CD4-positive, alpha-beta T cell treated with Interleukin-17A for 4 hours (primary cell): ENCODE results near the gene KCNC1.

Experiments
- DNase-seq: peaks from one replicate; pipeline ENCODE4 v3.0.0-alpha.2; 2020; ENCODE audit warnings: mixed read lengths

KCNC1 gene

GRCh38 chr11:17739945-17740338, 5.4 kb downstream of the KCNC1 start:
- DNase-seq: no peak

- DNase-seq: no peak
These were observed 6.2 kb downstream of the KCNC1 start for GRCh38 chr11:17740649-17741235.

DNA sequence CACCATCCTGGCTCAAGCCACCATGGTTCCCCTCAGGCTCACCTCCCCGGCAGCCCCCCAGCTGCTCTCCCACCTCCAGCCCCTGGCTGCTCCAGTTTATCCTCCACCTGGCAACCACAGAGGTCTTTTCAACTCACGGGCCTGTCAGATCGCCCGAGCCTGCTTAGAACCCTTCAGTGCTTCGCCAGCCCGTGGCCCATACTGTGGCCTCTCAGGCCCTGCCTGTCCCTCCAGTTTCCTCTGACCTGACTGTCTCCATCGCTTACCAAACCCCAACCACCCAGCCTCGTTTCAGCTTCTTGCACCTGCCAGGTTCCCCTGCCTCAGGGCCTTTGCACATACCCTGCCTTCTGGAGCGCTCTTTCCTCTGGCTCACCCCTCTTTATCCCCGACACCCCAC, 6.9 kb downstream of the KCNC1 start:
- no peak for DNase-seq

GRCh38 chr11:17742019-17742418, 7.4 kb downstream of the KCNC1 start:
- no peak for DNase-seq

- DNase-seq: no peak
These were observed 8.6 kb downstream of the KCNC1 start for GRCh38 chr11:17743026-17743807.

DNA sequence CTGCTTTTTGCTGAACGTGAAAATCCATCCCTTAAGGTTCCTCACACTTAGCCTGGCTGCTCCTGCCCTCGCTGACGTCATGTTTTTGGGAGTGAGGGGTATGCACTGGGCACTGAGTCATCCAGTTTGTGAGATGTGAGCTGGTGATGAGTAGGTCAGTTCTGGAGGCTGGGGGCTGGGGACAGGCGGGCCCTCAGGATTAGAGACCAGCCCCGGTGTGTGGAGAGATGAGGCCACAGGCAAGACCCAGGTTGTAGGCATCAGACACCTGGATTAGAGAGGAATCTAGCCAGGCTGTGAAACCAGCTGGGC, 9.2 kb downstream of the KCNC1 start:
- no peak for DNase-seq

DNA sequence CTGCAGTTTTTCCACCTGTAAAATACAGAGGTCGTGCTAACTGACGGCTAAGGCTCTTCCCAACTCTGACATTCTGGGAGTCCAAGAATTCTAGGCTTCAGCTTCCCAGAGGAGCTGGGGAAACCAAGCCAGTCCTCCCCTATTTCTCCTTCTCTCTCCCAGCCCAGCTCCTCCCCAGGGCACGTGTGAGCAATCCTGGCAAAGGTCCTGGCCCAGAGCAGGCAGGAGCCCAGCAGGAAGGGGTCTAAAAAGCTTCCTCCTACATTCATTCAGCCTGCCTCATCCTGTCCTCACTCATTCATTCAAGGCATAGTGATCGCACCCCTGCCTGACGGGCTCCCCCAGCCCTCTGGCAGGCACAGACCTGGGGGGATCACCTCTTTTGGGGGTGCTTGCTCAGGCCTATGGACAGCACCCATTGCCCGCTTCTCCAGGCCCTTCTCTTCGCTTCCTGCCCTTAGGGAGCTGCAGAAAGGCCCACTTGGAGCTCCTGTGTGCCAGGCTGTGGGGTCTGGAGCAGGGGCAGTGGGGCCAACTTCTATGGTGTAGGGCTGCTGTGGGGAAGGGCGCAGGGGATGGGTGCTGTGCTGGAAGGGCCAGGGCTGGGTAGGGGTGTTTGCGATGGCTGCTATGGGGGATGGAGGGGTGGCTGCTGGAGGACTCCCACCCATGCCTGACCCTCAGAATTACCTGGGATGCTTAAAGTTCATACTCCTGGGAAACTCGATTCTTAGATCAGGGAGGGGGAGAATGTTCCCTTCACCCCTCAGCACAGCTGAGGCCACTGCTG, 9.8 kb downstream of the KCNC1 start:
- DNase-seq: no peak

GRCh38 chr11:17745023-17745772, 10.6 kb downstream of the KCNC1 start:
- no peak for DNase-seq

- DNase-seq: no peak
These were observed 11.5 kb downstream of the KCNC1 start for GRCh38 chr11:17746096-17746495.

- no peak for DNase-seq
These were observed 12.8 kb downstream of the KCNC1 start for GRCh38 chr11:17747131-17747955.

- DNase-seq: no peak
These were observed 13.5 kb downstream of the KCNC1 start for GRCh38 chr11:17748044-17748443.

DNA sequence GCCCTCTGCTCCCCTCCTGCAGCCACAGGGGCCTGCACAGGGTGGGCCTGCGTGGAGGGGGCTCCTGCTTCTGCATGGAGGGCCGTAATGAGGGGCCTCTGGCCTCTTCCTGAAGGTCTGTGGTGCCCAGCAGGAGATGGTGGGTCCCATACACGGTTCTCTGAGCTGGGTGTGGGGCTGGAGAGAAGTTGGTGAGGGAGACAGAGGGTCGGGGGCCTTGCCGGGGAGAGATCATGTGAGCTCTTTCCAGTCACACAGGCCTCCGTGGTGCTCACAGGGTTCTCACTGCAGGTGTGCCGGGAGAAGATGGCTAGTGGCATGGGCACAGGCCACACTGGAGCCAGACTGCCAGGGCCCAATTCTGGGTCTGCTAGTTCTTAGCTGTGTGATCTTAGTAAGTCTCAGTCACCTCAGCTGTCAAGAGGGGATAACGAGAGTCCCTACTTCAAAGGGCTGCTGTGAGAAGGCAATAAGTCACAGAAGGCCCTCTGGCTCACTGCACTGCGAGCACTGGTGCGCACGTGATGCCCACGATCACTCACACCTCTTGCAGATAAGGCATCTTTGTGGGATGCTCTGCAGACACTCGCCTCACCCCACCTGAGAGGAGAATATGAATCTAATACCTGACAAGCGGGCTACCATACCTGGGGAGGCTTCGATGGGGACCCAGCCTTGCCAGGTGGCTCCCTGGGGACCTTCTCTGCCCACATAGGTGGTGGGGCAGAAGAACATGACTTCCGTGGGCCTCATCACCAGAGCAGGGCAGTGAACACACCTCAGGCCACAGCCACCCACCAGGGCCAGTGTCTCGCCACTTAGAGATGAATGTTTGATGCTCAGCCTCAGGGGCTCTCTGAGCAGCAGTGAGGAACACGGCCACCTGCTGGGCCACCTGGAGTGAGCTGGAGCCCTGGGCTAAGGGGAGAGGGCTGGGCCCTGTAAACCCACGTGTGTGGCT, 14.5 kb downstream of the KCNC1 start:
- no peak for DNase-seq

DNA sequence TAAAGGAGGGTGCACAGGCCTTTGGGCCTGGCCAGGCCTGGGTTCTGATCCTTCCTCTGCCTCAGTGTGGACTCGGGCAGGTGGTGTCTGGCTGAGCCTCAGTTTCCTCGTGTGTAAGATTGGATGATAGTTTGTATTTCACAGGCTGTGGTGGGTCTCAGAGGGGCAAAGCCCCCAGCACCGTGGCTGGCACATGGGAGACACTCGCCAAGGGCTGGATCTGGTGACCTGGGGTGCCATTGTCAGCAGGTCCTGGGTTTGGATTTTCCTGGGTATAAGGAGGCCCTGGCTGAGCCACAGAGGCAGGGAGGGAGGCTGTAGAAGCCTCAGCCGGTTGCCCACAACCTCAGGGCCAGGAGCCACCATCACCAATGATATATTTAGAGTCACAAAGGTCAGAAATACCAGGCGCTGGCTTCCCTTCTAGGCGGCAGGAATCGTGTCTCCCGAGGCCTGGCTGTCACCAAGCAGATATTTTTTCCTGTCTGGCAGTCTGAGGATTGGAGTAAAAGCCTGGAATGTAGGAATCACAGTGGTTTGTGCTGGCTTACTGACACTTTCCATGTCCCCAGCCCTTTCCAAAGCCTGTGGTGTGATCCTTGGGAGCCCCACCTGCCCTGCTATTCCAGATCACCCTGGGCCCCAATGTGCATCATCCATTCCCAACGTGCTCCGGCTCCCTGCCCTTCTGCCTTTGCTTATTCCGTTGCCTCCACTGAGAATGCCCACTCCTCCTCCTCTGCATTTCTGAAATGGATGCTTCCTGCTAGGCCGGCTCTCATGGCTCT, 15.6 kb downstream of the KCNC1 start:
- DNase-seq: no peak

GRCh38 chr11:17750801-17751165, 16.2 kb downstream of the KCNC1 start:
- no peak for DNase-seq

- DNase-seq: no peak
These were observed 17.0 kb downstream of the KCNC1 start for GRCh38 chr11:17751558-17751957.

- DNase-seq: no peak
These were observed 17.6 kb downstream of the KCNC1 start for GRCh38 chr11:17752144-17752543.

- no peak for DNase-seq
These were observed 18.6 kb downstream of the KCNC1 start for GRCh38 chr11:17753153-17753552.

DNA sequence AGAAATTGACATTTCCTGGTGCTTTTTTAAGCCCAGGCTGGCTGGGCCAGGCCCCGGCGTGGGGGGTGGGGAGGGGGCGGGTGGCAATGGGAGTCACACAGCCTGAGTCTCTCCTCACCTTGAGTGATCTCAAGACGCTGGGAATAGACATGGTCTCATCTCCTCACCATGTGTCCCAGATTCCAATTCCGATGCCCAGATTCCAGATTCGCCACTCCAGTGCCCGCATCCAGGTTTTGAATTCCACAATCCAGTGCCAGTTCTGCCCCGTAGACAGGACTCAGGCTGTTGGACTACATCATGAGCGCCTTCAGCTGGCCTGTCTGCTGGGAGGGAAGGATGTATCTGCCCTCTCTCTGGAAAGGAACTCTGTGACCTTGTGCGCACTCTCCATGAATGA, 19.1 kb downstream of the KCNC1 start:
- no peak for DNase-seq

GRCh38 chr11:17755891-17756290, 21.3 kb downstream of the KCNC1 start:
- DNase-seq: no peak
